H9 (cell line): ENCODE measurements around the gene ALG2. TPM values are rescaled to one million over a fixed set of nuclear protein-coding genes. Genes with fewer than 3 reads are reported as not detected.

Source experiments
- DNase-seq: peaks from one replicate; pipeline ENCODE4 v3.0.0-alpha.2; 2017
- H2AFZ ChIP-seq: one replicate; pipeline ENCODE4 v1.6.1; 2013; ENCODE audit warnings: mild to moderate bottlenecking, low read length, control low read depth, moderate library complexity
- H2AK5ac ChIP-seq: 2 replicates; pipeline ENCODE4 v1.6.1; 2013; ENCODE audit warnings: low read length, control low read depth, mixed read lengths; ENCODE audit not compliant: insufficient read length
- H2BK120ac ChIP-seq: one replicate; pipeline ENCODE4 v1.6.1; 2013; ENCODE audit warnings: low read depth, mild to moderate bottlenecking, low read length, control low read depth, inconsistent platforms; ENCODE audit not compliant: poor library complexity, severe bottlenecking
- H2BK12ac ChIP-seq: 2 replicates; pipeline ENCODE4 v1.6.1; 2013; ENCODE audit warnings: low read length, control low read depth, mixed read lengths, low read depth; ENCODE audit not compliant: insufficient read length
- H2BK15ac ChIP-seq: 2 replicates; pipeline ENCODE4 v1.6.1; 2013; ENCODE audit warnings: low read depth, low read length, control low read depth
- H2BK20ac ChIP-seq: one replicate; pipeline ENCODE4 v1.6.1; 2013; ENCODE audit warnings: low read depth, mild to moderate bottlenecking, low read length, control low read depth, inconsistent platforms; ENCODE audit not compliant: poor library complexity, severe bottlenecking
- H2BK5ac ChIP-seq: 2 replicates; pipeline ENCODE4 v1.6.1; 2013; ENCODE audit warnings: low read length, control low read depth, mixed read lengths; ENCODE audit not compliant: insufficient read length
- H3K14ac ChIP-seq: 2 replicates; pipeline ENCODE4 v1.6.1; 2013; ENCODE audit warnings: low read length, control low read depth; ENCODE audit not compliant: insufficient read depth
- H3K18ac ChIP-seq: 2 replicates; pipeline ENCODE4 v1.6.1; 2013; ENCODE audit warnings: low read depth, mild to moderate bottlenecking, mixed read lengths, low read length, control low read depth; ENCODE audit not compliant: insufficient read length
- H3K23ac ChIP-seq: 2 replicates; pipeline ENCODE4 v1.6.1; 2013; ENCODE audit warnings: low read length, control low read depth, mixed read lengths, low read depth; ENCODE audit not compliant: insufficient read length
- H3K23me2 ChIP-seq: 2 replicates; pipeline ENCODE4 v1.6.1; 2013; ENCODE audit warnings: low read depth, mild to moderate bottlenecking, mixed read lengths, low read length, control low read depth; ENCODE audit not compliant: insufficient read length, poor library complexity, severe bottlenecking
- H3K27ac ChIP-seq: 2 replicates; pipeline ENCODE4 v1.5.1; 2013; ENCODE audit warnings: low read length, control low read depth, mixed read lengths, low read depth; ENCODE audit not compliant: insufficient read length
- H3K27me3 ChIP-seq: 2 replicates; pipeline ENCODE4 v1.6.1; 2013; ENCODE audit warnings: low read length, control low read depth, inconsistent platforms; ENCODE audit not compliant: insufficient read depth
- H3K4ac ChIP-seq: 2 replicates; pipeline ENCODE4 v1.6.1; 2013; ENCODE audit warnings: low read depth, mild to moderate bottlenecking, control low read depth, inconsistent platforms, low read length, moderate library complexity
- H3K4me1 ChIP-seq: 2 replicates; pipeline ENCODE4 v1.6.1; 2013; ENCODE audit warnings: low read length, control low read depth, inconsistent platforms; ENCODE audit not compliant: insufficient read depth
- H3K4me2 ChIP-seq: 2 replicates; pipeline ENCODE4 v1.6.1; 2013; ENCODE audit warnings: low read length, control low read depth, mixed read lengths; ENCODE audit not compliant: insufficient read length, insufficient read depth
- H3K56ac ChIP-seq: 2 replicates; pipeline ENCODE4 v1.6.1; 2013; ENCODE audit warnings: low read depth, mild to moderate bottlenecking, mixed read lengths, low read length, control low read depth; ENCODE audit not compliant: insufficient read length
- H3K79me1 ChIP-seq: 2 replicates; pipeline ENCODE4 v1.6.1; 2013; ENCODE audit warnings: low read depth, mild to moderate bottlenecking, moderate library complexity, low read length, control low read depth, inconsistent platforms; ENCODE audit not compliant: insufficient read depth, poor library complexity, severe bottlenecking
- H3K79me2 ChIP-seq: 2 replicates; pipeline ENCODE4 v1.6.1; 2013; ENCODE audit warnings: low read length, control low read depth, inconsistent platforms; ENCODE audit not compliant: insufficient read depth
- H3K9ac ChIP-seq: 2 replicates; pipeline ENCODE4 v1.6.1; 2013; ENCODE audit warnings: low read length, control low read depth, mixed read lengths; ENCODE audit not compliant: insufficient read length; ENCODE audit errors: extremely low read depth
- H3K9me3 ChIP-seq: one replicate; pipeline ENCODE4 v1.6.1; 2013; ENCODE audit warnings: low read depth, low read length, inconsistent platforms; ENCODE audit not compliant: control insufficient read depth
- H3T11ph ChIP-seq: one replicate; pipeline ENCODE4 v1.6.1; 2013; ENCODE audit warnings: mild to moderate bottlenecking, low read length, control low read depth, inconsistent platforms
- H4K20me1 ChIP-seq: one replicate; pipeline ENCODE4 v1.6.1; 2013; ENCODE audit not compliant: control insufficient read depth, insufficient read length, insufficient read depth
- H4K5ac ChIP-seq: 2 replicates; pipeline ENCODE4 v1.6.1; 2013; ENCODE audit warnings: low read depth, mild to moderate bottlenecking, mixed read lengths, low read length, control low read depth; ENCODE audit not compliant: insufficient read length
- H4K8ac ChIP-seq: replicated peaks from 2 replicates; pipeline ENCODE4 v1.6.1; 2013; ENCODE audit warnings: low read length, control low read depth, mixed read lengths, low read depth; ENCODE audit not compliant: insufficient read length
- H4K91ac ChIP-seq: 2 replicates; pipeline ENCODE4 v1.6.1; 2013; ENCODE audit warnings: low read depth, mild to moderate bottlenecking, moderate library complexity, mixed read lengths, low read length, control low read depth; ENCODE audit not compliant: insufficient read length
- H3K27ac Mint-ChIP-seq, 3 experiments: 2 replicates in 2 of 3; 3 replicates in 1 of 3; pipeline ENCODE4 v1.8.0; 2020 to 2021; ENCODE audit warnings: mixed read lengths in 3 of 3, mild to moderate bottlenecking in 1 of 3, moderate library complexity in 1 of 3
- H3K27me3 Mint-ChIP-seq: 2 replicates; pipeline ENCODE4 v1.8.0; 2021; ENCODE audit warnings: low read depth, mild to moderate bottlenecking, moderate library complexity, mixed read lengths
- H3K36me3 Mint-ChIP-seq, 3 experiments: 2 replicates in 2 of 3; 3 replicates in 1 of 3; pipeline ENCODE4 v1.8.0; 2020 to 2021; ENCODE audit warnings: low read depth in 3 of 3, mixed read lengths in 3 of 3; ENCODE audit not compliant: insufficient read depth in 1 of 3
- H3K4me1 Mint-ChIP-seq, 2 experiments: 2 replicates each; pipeline ENCODE4 v1.8.0; 2020; ENCODE audit warnings: mixed read lengths in 2 of 2
- H3K4me3 Mint-ChIP-seq, 2 experiments: 2 replicates in 1 of 2; 3 replicates in 1 of 2; pipeline ENCODE4 v1.8.0; 2020 to 2021; ENCODE audit warnings: mild to moderate bottlenecking in 2 of 2, mixed read lengths in 2 of 2, moderate library complexity in 1 of 2
- H3K9me3 Mint-ChIP-seq, 2 experiments: 2 replicates in 1 of 2; 3 replicates in 1 of 2; pipeline ENCODE4 v1.8.0; 2020; ENCODE audit warnings: mild to moderate bottlenecking in 2 of 2, mixed read lengths in 2 of 2, moderate library complexity in 1 of 2
- WGBS: extraction: QIAGEN DNeasy Blood & Tissue Kit; methylation state at CpG from one replicate; pipeline ENCODE4 v1.1.7; 2013; ENCODE audit warnings: missing lambda C conversion rate, low lambda C conversion rate, mixed read lengths; ENCODE audit not compliant: insufficient read length; ENCODE audit errors: extremely low coverage; 5-methylcytosine and 5-hydroxymethylcytosine counted together
- total RNA-seq: library from RNA; stranded (reverse); gene quantifications from 2 replicates; pipeline ENCODE4 v1.2.1, GENCODE V29; 2021
- TF ChIP-seq, protein P1 (sequence below): fragments of 200-600 bp; sonication (generic); conservative IDR thresholded peaks from 3 replicates; pipeline ENCODE4 v1.8.0; 2021; ENCODE audit warnings: antibody characterized with exemption, mild to moderate bottlenecking

Gene ALG2
- total RNA-seq, 1 experiment from 2014 or later: 30.1 TPM

DNA sequence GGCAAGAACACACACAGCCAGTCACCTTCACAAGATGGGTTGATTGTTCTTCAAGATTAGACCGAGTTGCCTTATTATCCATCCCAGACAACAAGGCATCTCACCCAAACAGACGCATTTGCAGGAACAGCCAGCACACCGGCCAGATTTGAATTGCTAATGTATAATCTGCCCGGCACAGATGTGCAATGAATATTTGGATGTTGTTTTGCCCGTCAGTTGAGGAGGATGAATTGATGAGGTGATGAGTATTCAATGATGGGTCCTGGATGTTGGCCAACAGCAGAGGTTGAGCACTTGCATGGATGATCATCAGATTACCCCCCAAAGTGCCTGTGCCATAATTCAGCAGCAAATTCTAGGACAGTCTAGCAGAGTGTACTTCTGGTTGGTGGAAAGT lies 20.1 kb downstream of the ALG2 start:
- H3K27me3 ChIP-seq: no peaks in the 10 kb centered on the region
- H3K4ac ChIP-seq: no peak overlapping the region
- no peak overlapping the region for H2BK20ac ChIP-seq
- H3K18ac ChIP-seq: no peak overlapping the region
- Mint-ChIP-seq H3K36me3 (no peaks in the 10 kb centered on the region), H3K4me1 (peaks cover 9 to 12% of the 10 kb centered on the region in 2 experiments), H3K4me3 (no peak overlapping the region), H3K27me3 (no peaks in the 10 kb centered on the region; the same call in 1 of the 2 replicates), H3K9me3 (no peaks in the 10 kb centered on the region), H3K27ac (no peak overlapping the region)
- no peak overlapping the region for H2BK15ac ChIP-seq
- no peak overlapping the region for H4K5ac ChIP-seq
- H4K8ac ChIP-seq: no peak overlapping the region
- no peaks in the 10 kb centered on the region for H3K9me3 ChIP-seq
- no peaks in the 10 kb centered on the region for H4K20me1 ChIP-seq
- H2AK5ac ChIP-seq: no peak overlapping the region
- no peak overlapping the region for H3K23ac ChIP-seq
- no CpG with 5 or more reads among the region's 5 CpGs for WGBS
- no peak overlapping the region for H3K9ac ChIP-seq
- H3K14ac ChIP-seq: no peak overlapping the region
- no peaks in the 10 kb centered on the region for H3K79me2 ChIP-seq
- no peaks in the 10 kb centered on the region for H3K79me1 ChIP-seq
- H3K4me2 ChIP-seq: no peak overlapping the region
- TF ChIP-seq, protein P1, sequence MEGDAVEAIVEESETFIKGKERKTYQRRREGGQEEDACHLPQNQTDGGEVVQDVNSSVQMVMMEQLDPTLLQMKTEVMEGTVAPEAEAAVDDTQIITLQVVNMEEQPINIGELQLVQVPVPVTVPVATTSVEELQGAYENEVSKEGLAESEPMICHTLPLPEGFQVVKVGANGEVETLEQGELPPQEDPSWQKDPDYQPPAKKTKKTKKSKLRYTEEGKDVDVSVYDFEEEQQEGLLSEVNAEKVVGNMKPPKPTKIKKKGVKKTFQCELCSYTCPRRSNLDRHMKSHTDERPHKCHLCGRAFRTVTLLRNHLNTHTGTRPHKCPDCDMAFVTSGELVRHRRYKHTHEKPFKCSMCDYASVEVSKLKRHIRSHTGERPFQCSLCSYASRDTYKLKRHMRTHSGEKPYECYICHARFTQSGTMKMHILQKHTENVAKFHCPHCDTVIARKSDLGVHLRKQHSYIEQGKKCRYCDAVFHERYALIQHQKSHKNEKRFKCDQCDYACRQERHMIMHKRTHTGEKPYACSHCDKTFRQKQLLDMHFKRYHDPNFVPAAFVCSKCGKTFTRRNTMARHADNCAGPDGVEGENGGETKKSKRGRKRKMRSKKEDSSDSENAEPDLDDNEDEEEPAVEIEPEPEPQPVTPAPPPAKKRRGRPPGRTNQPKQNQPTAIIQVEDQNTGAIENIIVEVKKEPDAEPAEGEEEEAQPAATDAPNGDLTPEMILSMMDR: no peak
- DNase-seq: no peak
- H2BK120ac ChIP-seq: no peak overlapping the region
- no peaks in the 10 kb centered on the region for H3K23me2 ChIP-seq
- no peak overlapping the region for H3T11ph ChIP-seq
- no peak overlapping the region for H2BK5ac ChIP-seq
- no peak overlapping the region for H3K56ac ChIP-seq
- no peak overlapping the region for H2BK12ac ChIP-seq
- H4K91ac ChIP-seq: no peak overlapping the region
- H2AFZ ChIP-seq: no peak overlapping the region
- H3K4me1 ChIP-seq: no peaks in the 10 kb centered on the region
- H3K27ac ChIP-seq: no peak overlapping the region
